ENCODE data around the gene KRTAP20-2. TPM values are rescaled to one million over a fixed set of nuclear protein-coding genes. Genes with fewer than 3 reads are reported as not detected.

KRTAP20-2 gene
- total RNA-seq, 1 donor from 2014 or later = not detected

- intact Hi-C loops (cut with DNase I) = no loop called here
- no peak for TF ChIP-seq CTCF (IDR thresholded peaks at IDR 0.05)
- TF ChIP-seq POLR2A (IDR thresholded peaks at IDR 0.05) = no peak
- TF ChIP-seq POLR2AphosphoS5 (IDR thresholded peaks at IDR 0.05; ENCODE audit: insufficient read depth in 1 of 2, low read depth in 1 of 2) = no peak
- no peak overlapping the region for H3K4me3 ChIP-seq
These were observed 29.0 kb upstream of the KRTAP20-2 start for GRCh38 chr21:30605968-30606367.

GRCh38 chr21:30612132-30612531 is 22.9 kb upstream of the KRTAP20-2 start:
- H3K36me3 ChIP-seq = no peaks in the 10 kb centered on the region
- TF ChIP-seq CTCF (IDR thresholded peaks at IDR 0.05) (no peak), POLR2AphosphoS5 (IDR thresholded peaks at IDR 0.05; ENCODE audit: insufficient read depth in 1 of 2, low read depth in 1 of 2) (no peak), POLR2A (IDR thresholded peaks at IDR 0.05) (no peak)
- H3K27ac ChIP-seq = no peak overlapping the region
- no peaks in the 10 kb centered on the region for H3K27me3 ChIP-seq
- intact Hi-C loops (cut with DNase I) = no loop called here
- no peak overlapping the region for H3K4me3 ChIP-seq
- no peak for DNase-seq (ENCODE audit: extremely low spot score in 2 of 2)
- no peaks in the 10 kb centered on the region for H3K4me1 ChIP-seq
- H3K9me3 ChIP-seq = no peaks in the 10 kb centered on the region

More at GRCh38 chr21:30605968-30606367, 29.0 kb upstream of the KRTAP20-2 start:
- no peaks in the 10 kb centered on the region for H3K9me3 ChIP-seq
- no peaks in the 10 kb centered on the region for H3K4me1 ChIP-seq
- no peaks in the 10 kb centered on the region for H3K36me3 ChIP-seq
- no peak for DNase-seq (ENCODE audit: extremely low spot score in 2 of 2)
- H3K27ac ChIP-seq = no peak overlapping the region
- no peaks in the 10 kb centered on the region for H3K27me3 ChIP-seq

- intact Hi-C loops (cut with DNase I) = no loop called here
These were observed 21.2 kb upstream of the KRTAP20-2 start, which contains the start of gene KRTAP6-1 for GRCh38 chr21:30613836-30614235. Gene KRTAP6-1, minus strand, starts transcription at chr21:30613930. Its CDS starts 26 bp downstream, at chr21:30613904.

GRCh38 chr21:30615199-30615598 is 19.8 kb upstream of the KRTAP20-2 start:
- no peak for TF ChIP-seq CTCF (IDR thresholded peaks at IDR 0.05)
- TF ChIP-seq POLR2A (IDR thresholded peaks at IDR 0.05) = no peak
- TF ChIP-seq POLR2AphosphoS5 (IDR thresholded peaks at IDR 0.05; ENCODE audit: insufficient read depth in 1 of 2, low read depth in 1 of 2) = no peak
- Histone ChIP-seq H3K27ac (no peak overlapping the region), H3K9me3 (no peaks in the 10 kb centered on the region), H3K36me3 (no peaks in the 10 kb centered on the region), H3K4me1 (no peaks in the 10 kb centered on the region), H3K27me3 (no peaks in the 10 kb centered on the region), H3K4me3 (no peak overlapping the region)
- no peak for DNase-seq (ENCODE audit: extremely low spot score in 2 of 2)
- intact Hi-C loops (cut with DNase I) = no loop called here

More at GRCh38 chr21:30613836-30614235, 21.2 kb upstream of the KRTAP20-2 start, which contains the start of gene KRTAP6-1:
- H3K9me3 ChIP-seq = no peaks in the 10 kb centered on the region
- H3K4me3 ChIP-seq = no peak within 1 kb of the TSS
- H3K4me1 ChIP-seq = no peaks in the 10 kb centered on the region
- DNase-seq (ENCODE audit: extremely low spot score in 2 of 2) = no peak
- H3K27me3 ChIP-seq = no peaks in the 10 kb centered on the region
- no peak within 1 kb of the TSS for H3K27ac ChIP-seq
- no peak for TF ChIP-seq POLR2AphosphoS5 (IDR thresholded peaks at IDR 0.05; ENCODE audit: insufficient read depth in 1 of 2, low read depth in 1 of 2)
- TF ChIP-seq CTCF (IDR thresholded peaks at IDR 0.05) = no peak
- TF ChIP-seq POLR2A (IDR thresholded peaks at IDR 0.05) = no peak
- no peaks in the 10 kb centered on the region for H3K36me3 ChIP-seq

- DNase-seq (ENCODE audit: extremely low spot score in 2 of 2) = no peak
- Histone ChIP-seq H3K36me3 (no peaks in the 10 kb centered on the region), H3K27ac (no peak within 1 kb of the TSS), H3K4me3 (no peak within 1 kb of the TSS), H3K27me3 (no peaks in the 10 kb centered on the region), H3K4me1 (no peaks in the 10 kb centered on the region), H3K9me3 (no peaks in the 10 kb centered on the region)
- intact Hi-C loops (cut with DNase I) = no loop called here
- TF ChIP-seq POLR2AphosphoS5 (IDR thresholded peaks at IDR 0.05; ENCODE audit: insufficient read depth in 1 of 2, low read depth in 1 of 2) (no peak), POLR2A (IDR thresholded peaks at IDR 0.05) (no peak), CTCF (IDR thresholded peaks at IDR 0.05) (no peak)
These were observed 18.9 kb upstream of the KRTAP20-2 start, which contains the start of gene KRTAP20-1 for GRCh38 chr21:30616125-30616524. Gene KRTAP20-1, plus strand, starts transcription at chr21:30616425. Its CDS starts 30 bp downstream, at chr21:30616455.
